HL-60 (cell line): ENCODE results near the gene ACOX2.

Experiments
- DNase-seq, 2 experiments: peaks; one replicate each; pipeline ENCODE4 v3.0.0-alpha.2; 2010 to 2020; ENCODE audit warnings: low read depth in 1 of 2, low spot score in 1 of 2
- H3K27ac ChIP-seq: fragments of 250-450 bp; sonication (Bioruptor Pico); replicated peaks from 2 replicates; pipeline ENCODE4 v1.5.1; 2020; ENCODE audit warnings: mild to moderate bottlenecking, moderate library complexity
- H3K27me3 ChIP-seq: fragments of 250-450 bp; sonication (Bioruptor Pico); 2 replicates; pipeline ENCODE4 v1.5.1; 2021; ENCODE audit warnings: mild to moderate bottlenecking, moderate library complexity; ENCODE audit not compliant: insufficient read depth, poor library complexity, severe bottlenecking
- H3K4me3 ChIP-seq: replicated peaks from 2 replicates; pipeline ENCODE4 v1.5.1; 2011; ENCODE audit warnings: mild to moderate bottlenecking, control low read depth, low read length; ENCODE audit not compliant: insufficient read depth
- CTCF ChIP-seq: IDR thresholded peaks from one replicate; pipeline ENCODE4 v1.5.1; 2011; ENCODE audit warnings: low read length, control low read depth, inconsistent platforms; ENCODE audit not compliant: insufficient read depth
- GABPA ChIP-seq: IDR thresholded peaks from 2 replicates; pipeline ENCODE4 v1.6.1; 2012; ENCODE audit warnings: low read depth
- POLR2AphosphoS5 ChIP-seq: IDR thresholded peaks from 2 replicates; pipeline ENCODE4 v1.6.1; 2012; ENCODE audit warnings: low read depth
- SPI1 ChIP-seq: IDR thresholded peaks from 2 replicates; pipeline ENCODE4 v1.6.1; 2012; ENCODE audit warnings: low read depth, mild to moderate bottlenecking, borderline replicate concordance
- TF ChIP-seq, protein P1 (sequence below): IDR thresholded peaks from 2 replicates; pipeline ENCODE4 v1.6.1; 2012; ENCODE audit warnings: low read depth; ENCODE audit not compliant: insufficient replicate concordance

The ACOX2 gene

GRCh38 chr3:58564456-58565160 is 27.6 kb upstream of the ACOX2 start:
- TF ChIP-seq, protein P1, sequence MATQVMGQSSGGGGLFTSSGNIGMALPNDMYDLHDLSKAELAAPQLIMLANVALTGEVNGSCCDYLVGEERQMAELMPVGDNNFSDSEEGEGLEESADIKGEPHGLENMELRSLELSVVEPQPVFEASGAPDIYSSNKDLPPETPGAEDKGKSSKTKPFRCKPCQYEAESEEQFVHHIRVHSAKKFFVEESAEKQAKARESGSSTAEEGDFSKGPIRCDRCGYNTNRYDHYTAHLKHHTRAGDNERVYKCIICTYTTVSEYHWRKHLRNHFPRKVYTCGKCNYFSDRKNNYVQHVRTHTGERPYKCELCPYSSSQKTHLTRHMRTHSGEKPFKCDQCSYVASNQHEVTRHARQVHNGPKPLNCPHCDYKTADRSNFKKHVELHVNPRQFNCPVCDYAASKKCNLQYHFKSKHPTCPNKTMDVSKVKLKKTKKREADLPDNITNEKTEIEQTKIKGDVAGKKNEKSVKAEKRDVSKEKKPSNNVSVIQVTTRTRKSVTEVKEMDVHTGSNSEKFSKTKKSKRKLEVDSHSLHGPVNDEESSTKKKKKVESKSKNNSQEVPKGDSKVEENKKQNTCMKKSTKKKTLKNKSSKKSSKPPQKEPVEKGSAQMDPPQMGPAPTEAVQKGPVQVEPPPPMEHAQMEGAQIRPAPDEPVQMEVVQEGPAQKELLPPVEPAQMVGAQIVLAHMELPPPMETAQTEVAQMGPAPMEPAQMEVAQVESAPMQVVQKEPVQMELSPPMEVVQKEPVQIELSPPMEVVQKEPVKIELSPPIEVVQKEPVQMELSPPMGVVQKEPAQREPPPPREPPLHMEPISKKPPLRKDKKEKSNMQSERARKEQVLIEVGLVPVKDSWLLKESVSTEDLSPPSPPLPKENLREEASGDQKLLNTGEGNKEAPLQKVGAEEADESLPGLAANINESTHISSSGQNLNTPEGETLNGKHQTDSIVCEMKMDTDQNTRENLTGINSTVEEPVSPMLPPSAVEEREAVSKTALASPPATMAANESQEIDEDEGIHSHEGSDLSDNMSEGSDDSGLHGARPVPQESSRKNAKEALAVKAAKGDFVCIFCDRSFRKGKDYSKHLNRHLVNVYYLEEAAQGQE, result no peak
- TF ChIP-seq POLR2AphosphoS5 (no peak), GABPA (no peak), CTCF (no peak), SPI1 (no peak)
- Histone ChIP-seq H3K4me3 (no peak overlapping the region), H3K27me3 (no peaks in the 10 kb centered on the region), H3K27ac (no peak overlapping the region)
- DNase-seq, result no peak

DNA sequence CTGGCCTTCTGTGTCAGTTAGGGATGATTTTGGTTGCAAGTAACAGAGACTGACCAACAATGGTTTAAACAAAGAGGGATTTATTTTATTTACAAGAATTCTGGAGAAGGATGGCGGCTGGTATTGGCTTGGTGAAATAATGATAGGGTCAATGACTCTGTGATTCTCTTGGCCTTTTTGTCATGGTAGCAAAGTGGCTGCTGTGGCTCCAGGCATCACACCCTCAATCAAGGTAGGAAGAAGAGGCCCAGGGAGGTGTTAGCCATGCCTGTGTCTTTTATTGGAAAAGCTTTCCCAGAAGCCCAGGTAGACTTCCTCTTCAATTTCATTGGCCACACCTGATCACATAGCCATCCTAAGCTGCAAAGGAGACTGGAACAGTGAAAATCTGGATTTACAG is 27.1 kb upstream of the ACOX2 start:
- DNase-seq, result no peak
- Histone ChIP-seq H3K4me3 (no peak overlapping the region), H3K27ac (no peak overlapping the region), H3K27me3 (no peaks in the 10 kb centered on the region)
- TF ChIP-seq POLR2AphosphoS5 (no peak), CTCF (no peak), SPI1 (no peak), GABPA (no peak)
- TF ChIP-seq, protein P1, result no peak

DNA sequence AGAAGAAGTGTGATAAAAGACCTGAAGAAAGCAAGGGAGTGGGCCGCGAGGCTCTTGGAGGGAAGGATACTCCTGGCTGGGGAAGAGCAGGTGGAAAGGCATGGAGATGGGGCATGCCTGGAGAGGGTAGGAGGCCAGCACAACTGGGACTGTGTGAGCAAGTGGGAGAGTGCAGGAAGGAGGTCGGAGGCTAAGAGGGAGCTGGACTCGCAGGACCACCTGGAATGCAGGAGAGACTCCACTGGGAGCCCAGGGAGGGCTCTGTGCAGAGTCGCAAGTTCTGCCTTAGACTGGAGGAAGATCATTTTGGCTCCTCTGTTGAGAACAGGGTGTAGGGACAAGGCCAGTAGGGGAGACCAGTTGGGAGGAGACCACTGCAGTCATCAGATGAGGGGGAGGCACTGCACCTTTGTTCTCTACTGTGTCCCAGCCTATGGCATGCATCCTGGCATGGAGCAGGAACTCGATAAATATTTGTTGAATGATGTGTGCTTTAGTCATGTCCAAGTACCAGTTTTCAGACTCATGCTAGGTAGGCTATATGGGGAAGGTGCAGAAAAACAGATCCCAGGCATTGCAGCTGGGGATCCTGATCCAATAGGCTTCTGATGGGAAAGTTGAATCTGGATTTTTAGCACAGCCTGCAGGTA is 26.5 kb upstream of the ACOX2 start:
- TF ChIP-seq SPI1 (no peak), CTCF (no peak), POLR2AphosphoS5 (no peak), GABPA (no peak)
- TF ChIP-seq, protein P1, result no peak
- no peak for DNase-seq
- Histone ChIP-seq H3K27ac (no peak overlapping the region), H3K4me3 (no peak overlapping the region), H3K27me3 (no peaks in the 10 kb centered on the region)
